Stimulated activated CD8-positive, alpha-beta memory T cell treated with anti-CD3 and anti-CD28 coated beads, Interleukin-2, amount 100 ng/mL, for 1 hour (primary cell): ENCODE data around the gene WDR93.
"Not testable (repeated sequence)": the region's sequence is repeated elsewhere in the genome, so short reads cannot be mapped to it uniquely, and the experiment has no call there.

Experiments used
- DNase-seq, 2 donors: peaks; one replicate each; pipeline ENCODE4 v3.0.0-alpha.2; 2020; ENCODE audit warnings: low read depth in 2 of 2

The WDR93 gene

GRCh38 chr15:89685995-89686394 is 4.6 kb upstream of the WDR93 start:
- DNase-seq: no peak

GRCh38 chr15:89686522-89686921 is 4.1 kb upstream of the WDR93 start:
- DNase-seq: no peak

GRCh38 chr15:89689930-89690275 is 708 bp upstream of the WDR93 start:
- DNase-seq: not testable (repeated sequence)

- no peak for DNase-seq
Measured at GRCh38 chr15:89693091-89693490, 2.5 kb downstream of the WDR93 start.

- DNase-seq: no peak
Measured at GRCh38 chr15:89693696-89694095, 3.1 kb downstream of the WDR93 start.

GRCh38 chr15:89695198-89695597 is 4.6 kb downstream of the WDR93 start:
- DNase-seq: no peak

- DNase-seq: no peak
Measured at GRCh38 chr15:89704411-89704810, 13.8 kb downstream of the WDR93 start.

- no peak for DNase-seq
Measured at GRCh38 chr15:89707577-89707976, 17.0 kb downstream of the WDR93 start.

- DNase-seq: no peak
Measured at GRCh38 chr15:89714775-89715174, 24.2 kb downstream of the WDR93 start.

GRCh38 chr15:89723031-89723430 is 32.4 kb downstream of the WDR93 start:
- DNase-seq: no peak

- DNase-seq: no peak
Measured at GRCh38 chr15:89724621-89725020, 34.0 kb downstream of the WDR93 start.

GRCh38 chr15:89725064-89725463 is 34.5 kb downstream of the WDR93 start:
- DNase-seq: no peak

- DNase-seq: no peak
Measured at GRCh38 chr15:89728254-89728653, 37.6 kb downstream of the WDR93 start.

GRCh38 chr15:89731275-89731674 is 40.7 kb downstream of the WDR93 start:
- no peak for DNase-seq

- no peak for DNase-seq
Measured at GRCh38 chr15:89732451-89733172, 42.0 kb downstream of the WDR93 start.

- DNase-seq: no peak
Measured at GRCh38 chr15:89735773-89736172, 45.2 kb downstream of the WDR93 start.

GRCh38 chr15:89740137-89740536 is 49.5 kb downstream of the WDR93 start:
- DNase-seq: no peak

- no peak for DNase-seq
Measured at GRCh38 chr15:89743011-89743410, 52.4 kb downstream of the WDR93 start.

GRCh38 chr15:89743594-89743993 is 53.0 kb downstream of the WDR93 start:
- DNase-seq: no peak

- DNase-seq: no peak
Measured at GRCh38 chr15:89745131-89745530, 54.5 kb downstream of the WDR93 start.

- no peak for DNase-seq
Measured at GRCh38 chr15:89745768-89746167, 55.2 kb downstream of the WDR93 start.

GRCh38 chr15:89746386-89746780 is 55.8 kb downstream of the WDR93 start:
- DNase-seq: no peak

GRCh38 chr15:89747708-89748682 is 57.4 kb downstream of the WDR93 start:
- no peak for DNase-seq
